GM12873 (cell line): ENCODE data around the gene FAM184A.

Experiments used
- TF ChIP-seq, protein P1 (sequence below): IDR thresholded peaks from 2 replicates; pipeline ENCODE4 v1.5.1; 2012; ENCODE audit warnings: low read depth, mild to moderate bottlenecking, moderate library complexity, low read length, control low read depth; ENCODE audit not compliant: insufficient read depth; ENCODE audit errors: missing control alignments

Gene FAM184A

DNA sequence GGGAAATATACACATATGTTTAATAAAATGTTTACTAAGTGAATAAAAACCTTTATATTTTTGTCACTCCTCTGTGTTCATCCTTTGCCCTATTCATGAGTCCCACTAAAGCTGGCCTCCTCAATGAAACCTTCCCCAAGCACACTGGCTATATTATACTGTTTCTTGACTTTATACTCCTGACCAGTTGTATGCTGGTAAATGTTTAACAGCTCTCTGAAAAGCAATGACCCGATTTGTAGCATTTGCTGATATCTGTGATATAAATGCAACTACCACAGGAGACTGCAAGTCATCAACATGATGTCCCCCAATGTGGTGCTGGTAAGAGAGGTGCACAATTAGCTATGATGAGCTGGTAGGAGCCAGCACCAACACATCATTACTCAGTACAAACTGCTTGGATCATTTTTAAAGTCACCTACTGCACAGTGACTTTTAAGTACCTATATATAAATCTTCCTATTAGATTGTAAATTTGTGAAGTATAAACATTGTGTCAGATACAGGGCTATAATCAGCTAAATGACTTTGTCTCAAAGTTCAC, 78.9 kb downstream of the FAM184A start:
- TF ChIP-seq, protein P1, sequence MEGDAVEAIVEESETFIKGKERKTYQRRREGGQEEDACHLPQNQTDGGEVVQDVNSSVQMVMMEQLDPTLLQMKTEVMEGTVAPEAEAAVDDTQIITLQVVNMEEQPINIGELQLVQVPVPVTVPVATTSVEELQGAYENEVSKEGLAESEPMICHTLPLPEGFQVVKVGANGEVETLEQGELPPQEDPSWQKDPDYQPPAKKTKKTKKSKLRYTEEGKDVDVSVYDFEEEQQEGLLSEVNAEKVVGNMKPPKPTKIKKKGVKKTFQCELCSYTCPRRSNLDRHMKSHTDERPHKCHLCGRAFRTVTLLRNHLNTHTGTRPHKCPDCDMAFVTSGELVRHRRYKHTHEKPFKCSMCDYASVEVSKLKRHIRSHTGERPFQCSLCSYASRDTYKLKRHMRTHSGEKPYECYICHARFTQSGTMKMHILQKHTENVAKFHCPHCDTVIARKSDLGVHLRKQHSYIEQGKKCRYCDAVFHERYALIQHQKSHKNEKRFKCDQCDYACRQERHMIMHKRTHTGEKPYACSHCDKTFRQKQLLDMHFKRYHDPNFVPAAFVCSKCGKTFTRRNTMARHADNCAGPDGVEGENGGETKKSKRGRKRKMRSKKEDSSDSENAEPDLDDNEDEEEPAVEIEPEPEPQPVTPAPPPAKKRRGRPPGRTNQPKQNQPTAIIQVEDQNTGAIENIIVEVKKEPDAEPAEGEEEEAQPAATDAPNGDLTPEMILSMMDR, result no peak

DNA sequence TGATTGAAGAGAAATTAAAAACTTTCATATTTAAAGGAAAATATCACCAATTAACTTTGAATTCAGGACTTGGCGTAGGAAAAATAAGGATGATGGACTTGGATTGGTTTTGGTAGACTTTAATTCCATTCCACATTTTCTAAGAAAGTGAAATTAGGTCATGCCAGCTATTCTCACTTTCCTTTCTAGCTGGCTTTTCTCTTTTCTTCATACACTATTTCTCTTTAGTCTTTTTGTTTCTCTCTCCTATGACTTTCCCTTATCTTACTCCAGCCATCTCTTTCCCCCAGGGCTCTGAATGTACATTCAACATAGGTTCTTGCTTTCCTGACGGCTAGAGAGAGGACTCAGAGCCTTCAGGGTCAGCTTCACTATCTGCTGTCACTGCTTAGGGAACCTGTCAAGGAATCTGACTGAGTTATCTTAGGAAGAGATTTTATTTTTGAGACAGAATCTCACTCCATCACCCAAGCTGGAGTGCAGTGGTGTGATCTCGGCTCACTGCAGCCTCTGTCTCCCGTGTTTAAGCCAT, 82.1 kb downstream of the FAM184A start:
- TF ChIP-seq, protein P1, result no peak

DNA sequence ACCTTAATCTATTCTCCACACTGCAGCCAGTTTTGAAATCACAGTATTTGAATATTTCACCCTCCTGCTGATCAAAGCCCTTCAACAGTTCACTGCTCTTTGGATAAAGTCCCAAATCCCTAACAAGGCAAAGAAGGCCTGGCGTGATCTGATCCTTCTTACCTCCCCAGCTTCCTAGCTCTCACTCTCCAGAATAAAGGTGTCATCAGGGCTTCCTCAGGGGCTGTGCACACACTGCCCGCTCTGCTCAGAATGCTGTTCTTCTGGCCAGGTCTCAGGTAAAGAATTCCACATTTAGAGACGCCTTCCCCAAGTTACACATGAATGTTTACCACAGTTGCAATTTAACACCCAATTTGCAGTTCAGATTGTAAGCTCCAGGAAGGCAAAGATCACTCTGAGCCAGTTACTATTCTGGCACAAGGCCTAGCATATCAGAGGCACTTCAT, 84.6 kb downstream of the FAM184A start:
- TF ChIP-seq, protein P1, result no peak

DNA sequence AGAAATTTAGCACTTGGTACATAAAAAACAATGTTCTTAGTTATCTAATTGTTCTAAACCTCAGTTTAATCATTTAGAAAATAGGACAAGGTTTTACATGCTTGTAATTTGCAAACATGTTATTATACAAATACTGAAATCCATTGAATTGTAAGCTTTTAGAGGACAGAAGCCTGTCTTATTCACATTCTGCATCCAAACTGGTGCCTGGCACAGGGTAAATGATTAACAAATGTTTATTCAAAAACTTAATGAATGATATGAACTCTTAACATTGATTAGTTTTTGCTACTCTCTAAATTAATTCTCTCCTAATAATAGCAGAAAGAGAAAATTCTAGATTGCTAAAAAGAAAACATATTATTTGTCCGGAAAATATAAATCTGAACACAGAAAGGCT, 85.1 kb downstream of the FAM184A start:
- TF ChIP-seq, protein P1, result no peak

DNA sequence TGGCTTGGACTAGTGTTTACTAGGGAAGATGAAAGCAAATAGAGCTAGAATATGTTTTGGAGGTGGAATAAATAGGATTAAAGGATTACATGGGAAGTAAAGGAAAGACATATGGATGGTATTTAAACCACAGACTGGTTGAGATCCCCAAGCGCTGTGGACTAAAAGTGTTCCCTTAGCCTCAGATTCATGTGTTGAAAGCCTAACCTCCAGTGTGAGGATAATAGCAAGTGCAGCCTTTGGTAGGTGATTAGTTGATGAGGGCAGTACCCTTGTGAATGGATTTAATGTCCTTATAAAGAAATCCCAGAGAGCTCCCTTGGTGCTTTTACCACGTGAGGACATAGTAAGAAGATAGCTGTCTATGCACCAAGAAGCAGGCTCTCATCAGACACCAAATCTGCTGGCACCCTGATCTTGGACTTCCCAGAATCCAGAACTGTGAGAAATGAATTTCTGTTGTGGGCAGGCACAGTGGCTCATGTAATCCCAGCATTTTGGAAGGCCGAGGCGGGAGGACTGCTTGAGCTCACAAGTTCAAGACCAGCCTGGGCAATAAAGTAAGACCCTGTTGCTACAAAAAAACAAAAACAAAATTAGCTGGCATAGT, 86.2 kb downstream of the FAM184A start:
- TF ChIP-seq, protein P1, result no peak

DNA sequence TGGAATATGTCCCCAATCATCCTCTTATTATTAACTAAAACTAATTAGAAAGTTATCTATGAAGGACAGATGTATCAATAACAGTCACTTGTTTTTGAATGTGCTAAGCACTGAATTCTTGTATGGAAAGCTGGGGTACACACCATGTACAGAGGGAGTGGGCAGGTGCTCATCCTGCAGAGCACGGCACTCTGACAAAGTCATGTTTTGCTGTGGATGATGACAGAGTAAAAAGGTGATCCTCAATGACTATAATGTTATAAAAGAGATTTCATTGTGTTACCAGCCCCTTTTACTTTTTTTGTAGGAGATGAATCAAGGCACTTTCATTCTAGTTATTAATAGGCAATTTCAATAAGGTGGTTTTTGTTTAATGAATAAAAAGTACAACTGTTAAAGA, 92.2 kb downstream of the FAM184A start:
- TF ChIP-seq, protein P1, result no peak

DNA sequence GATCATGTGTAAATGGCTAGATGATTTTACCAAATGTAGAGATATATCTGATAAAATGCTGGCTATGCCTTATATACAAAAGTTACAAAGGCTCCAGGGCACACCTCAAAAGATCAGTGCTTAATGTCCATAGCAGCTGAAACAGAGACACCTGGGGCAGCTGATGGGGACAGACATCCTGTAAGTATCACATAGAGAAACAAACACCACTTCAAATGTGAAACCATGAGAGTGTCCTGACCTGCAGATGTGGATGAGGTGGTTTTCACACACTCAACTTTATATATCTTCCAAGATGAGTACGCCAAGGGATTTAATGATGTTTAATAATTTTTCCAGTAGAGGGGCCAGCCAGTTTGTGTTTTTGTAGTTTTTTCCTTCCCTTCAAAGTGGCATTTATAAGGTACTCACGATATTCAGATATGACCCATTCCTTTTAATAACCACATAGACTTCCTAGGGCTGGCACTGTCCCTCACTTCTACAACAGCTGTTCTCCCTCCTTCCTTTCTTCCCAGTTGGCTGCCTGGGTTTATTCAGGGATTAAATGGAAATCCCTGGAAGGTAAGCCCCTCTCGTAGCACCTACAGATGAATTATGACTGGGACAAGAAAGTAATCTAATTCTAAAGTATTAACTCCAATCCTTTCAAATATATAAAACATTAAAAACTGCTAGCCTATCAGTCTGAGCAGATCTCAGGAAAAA, 93.2 kb downstream of the FAM184A start:
- TF ChIP-seq, protein P1, result no peak
